A172 (cell line): Measurements from ENCODE around the gene SSMEM1. TPM values are rescaled to one million over a fixed set of nuclear protein-coding genes. Genes with fewer than 3 reads are reported as not detected.
"Not testable (repeated sequence)": the region's sequence is repeated elsewhere in the genome, so short reads cannot be mapped to it uniquely, and the experiment has no call there.

Source experiments
- DNase-seq: peaks from one replicate; pipeline ENCODE4 v3.0.0-alpha.2; 2015; ENCODE audit warnings: low spot score
- total RNA-seq: library from RNA; depleted of rRNA; stranded (reverse); fragments of >200 nt; shearing (Covaris generic); gene quantifications from 2 replicates; pipeline ENCODE4 v1.2.3, GENCODE V29; 2014

SSMEM1 gene
- total RNA-seq, 1 experiment from 2014 or later, result not detected

DNA sequence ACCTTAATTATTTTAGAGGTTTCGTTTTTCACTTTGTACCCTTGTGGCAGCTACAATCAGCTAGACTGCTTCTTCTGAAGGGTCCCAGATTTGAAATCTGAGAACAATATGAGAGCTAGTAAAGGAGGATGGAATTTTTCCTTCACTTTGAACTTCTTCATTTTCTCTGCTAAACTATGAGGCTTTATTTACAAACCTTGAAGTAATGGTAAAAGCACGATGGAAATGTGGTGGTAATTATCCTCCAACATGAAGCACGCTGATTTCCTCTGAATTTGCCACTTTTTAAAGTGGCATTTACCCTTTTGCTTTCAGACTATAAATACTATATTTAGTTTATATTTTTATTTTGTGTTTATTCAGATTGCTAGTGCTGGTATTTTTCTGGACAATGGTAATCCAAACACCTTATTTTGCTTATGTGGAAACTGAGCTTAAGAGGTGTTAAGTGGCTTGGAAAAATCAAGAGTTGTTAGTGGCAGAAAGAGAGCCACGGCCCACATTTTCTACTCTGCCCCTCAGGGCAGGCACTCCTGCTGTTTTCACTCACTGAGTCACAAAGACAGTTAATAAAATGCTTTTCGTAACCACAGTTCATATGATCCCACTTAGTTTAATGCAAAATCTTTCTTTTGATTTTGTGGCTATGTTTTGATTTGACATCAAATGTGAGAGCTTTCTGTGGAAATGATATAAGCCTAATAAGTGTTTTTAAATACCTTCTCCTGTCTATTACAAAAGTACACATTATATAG, 2.7 kb downstream of the SSMEM1 start:
- DNase-seq, result peak; percentile 34

DNA sequence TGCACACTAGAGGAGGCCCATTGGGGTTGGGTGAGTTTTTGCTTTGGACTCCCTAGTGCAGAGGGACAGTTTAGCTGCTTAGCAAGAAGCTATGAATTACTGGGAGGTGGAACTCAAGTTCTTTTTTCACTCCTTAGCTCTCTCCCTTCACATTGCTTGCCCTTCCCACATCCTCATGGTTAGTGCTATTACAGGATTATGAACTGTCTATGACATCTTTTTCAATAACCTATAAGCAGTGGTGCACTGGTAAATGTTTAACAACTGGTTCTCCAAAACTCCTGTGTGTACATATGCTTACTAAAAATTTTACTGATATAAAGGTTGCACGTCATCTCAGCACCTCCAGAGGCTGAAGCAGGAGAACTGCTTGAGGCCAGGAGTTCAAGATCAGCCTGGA, 6.2 kb downstream of the SSMEM1 start:
- no peak for DNase-seq

DNA sequence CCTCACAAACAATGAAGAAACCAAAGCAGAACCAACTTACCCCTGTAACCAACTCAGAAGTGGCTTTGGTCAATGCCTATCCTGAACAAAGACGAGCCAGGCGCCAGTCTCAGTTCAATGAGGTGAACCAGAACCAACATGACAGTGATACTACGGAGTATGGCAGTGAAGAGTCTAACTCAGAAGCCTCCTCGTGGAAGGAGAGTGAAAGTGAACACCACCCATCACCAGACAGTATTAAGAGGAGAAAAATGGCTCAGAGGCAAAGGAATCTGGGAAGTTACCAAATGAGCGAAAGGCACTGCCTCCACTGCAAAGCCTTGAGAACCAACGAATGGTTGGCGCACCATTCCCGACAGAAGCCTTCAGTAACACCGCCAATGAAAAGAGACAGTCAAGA, 8.4 kb downstream of the SSMEM1 start:
- no peak for DNase-seq

DNA sequence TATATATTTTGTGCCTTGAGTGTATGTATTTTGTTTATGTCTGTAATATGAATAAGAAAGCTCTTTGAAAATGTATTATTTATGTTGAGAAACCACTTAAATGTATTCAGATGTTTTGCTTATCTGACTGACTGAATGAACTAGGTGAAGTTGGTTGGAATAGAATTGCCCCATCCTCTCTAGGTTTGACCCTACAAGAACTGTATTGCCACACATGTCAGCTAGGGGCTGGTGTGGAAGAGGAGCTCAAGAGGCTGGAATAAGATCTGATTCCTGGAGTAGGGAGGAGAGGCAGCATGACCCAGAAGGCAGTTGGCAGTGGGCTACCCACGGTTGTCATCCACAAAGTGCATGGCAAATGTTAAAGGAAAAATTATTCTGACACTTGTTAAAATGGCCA, 9.1 kb downstream of the SSMEM1 start:
- DNase-seq, result no peak

DNA sequence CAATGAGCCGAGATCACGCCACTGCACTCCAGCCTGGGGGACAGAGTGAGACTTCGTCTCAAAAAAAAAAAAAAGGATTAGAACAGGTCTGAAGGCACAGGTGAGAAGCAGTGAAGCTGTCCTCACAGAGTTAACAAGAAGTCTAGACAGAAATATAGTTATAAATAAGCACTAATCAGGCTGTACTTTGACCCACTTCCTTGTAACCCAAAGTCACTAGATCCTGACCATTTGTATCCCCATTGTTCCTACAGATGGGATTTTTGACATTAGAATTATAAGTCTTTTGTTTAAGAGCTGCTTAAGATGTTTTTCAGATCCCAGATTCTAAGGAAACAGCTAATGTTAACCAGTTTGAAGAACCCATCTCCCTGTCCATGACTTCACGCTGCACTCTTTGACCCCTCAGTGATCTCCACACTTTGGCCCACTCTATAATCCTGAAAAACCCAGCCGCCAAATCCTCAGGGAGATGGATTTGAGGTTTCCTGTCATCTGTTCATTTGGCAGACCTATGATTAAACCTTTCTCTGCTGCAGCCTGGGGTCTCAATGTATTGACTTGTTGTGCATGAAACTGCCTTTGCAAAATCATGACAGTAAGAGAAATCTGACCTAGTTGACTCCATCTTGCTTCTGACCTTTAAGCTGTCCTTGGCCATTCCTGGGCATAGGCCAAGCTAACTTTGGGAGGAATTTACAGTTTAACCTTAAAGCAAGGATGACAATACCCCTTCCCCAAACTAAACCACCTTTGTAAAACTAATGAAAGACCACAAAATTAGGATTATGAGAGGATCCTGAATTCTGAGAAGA, 11.4 kb downstream of the SSMEM1 start:
- DNase-seq, result no peak

DNA sequence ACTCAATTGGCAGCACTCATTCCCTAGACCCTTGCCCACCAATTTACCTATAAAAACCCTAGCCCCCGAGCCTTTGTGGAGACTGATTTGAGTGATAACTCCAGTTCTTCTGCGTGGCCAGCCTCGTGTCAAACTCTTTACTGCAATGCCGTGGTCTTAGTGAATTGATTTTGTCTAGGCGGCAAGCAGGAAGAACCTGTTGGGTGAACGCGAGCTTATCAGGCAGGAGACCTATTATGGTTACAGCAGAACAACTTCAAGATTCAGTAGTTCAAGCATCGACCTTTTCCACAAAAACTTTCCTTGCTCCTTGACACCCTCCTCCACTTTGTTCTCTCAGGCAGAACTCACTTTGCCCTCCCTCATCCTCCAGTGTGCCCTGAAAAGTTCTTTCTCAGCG, 12.2 kb downstream of the SSMEM1 start:
- DNase-seq, result no peak

DNA sequence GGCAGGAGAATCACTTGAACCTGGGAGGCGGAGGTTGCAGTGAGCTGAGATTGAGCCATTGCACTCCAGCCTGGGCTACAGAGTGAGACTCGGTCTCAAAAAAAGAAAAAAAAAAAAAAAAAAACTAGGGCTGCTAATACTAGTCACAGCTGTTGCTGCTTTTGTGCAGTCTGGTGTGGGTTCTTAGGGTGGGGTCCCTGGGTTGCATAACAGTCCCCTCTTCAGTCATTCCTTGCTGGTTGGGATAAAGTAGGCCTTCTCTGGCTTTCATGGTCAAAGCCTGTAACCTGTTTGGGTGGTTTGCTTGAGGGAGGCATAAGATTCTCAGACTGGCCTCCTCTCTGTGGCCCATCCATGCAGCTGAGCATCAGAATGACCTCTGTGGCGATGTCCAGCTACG, 14.1 kb downstream of the SSMEM1 start:
- DNase-seq, result no peak

DNA sequence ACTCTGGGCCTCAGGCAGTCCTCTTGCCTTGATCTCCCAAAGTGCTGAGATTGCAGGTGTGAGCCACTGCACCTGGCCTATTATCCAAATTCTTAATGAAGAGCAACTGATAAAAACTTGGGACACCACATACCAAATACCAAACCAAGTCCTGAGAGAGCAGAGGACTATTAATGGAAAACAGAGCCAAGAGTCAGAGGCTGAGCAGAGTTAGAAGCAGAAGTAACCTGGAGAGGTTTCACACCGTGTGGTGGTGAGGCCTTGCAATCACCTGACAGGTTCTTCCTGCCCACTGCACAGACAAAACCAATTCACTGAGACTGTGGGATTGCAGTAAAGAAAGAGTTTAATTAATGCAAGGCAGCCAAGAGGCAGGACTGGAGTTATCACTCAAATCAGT, 16.0 kb downstream of the SSMEM1 start:
- DNase-seq, result no peak

DNA sequence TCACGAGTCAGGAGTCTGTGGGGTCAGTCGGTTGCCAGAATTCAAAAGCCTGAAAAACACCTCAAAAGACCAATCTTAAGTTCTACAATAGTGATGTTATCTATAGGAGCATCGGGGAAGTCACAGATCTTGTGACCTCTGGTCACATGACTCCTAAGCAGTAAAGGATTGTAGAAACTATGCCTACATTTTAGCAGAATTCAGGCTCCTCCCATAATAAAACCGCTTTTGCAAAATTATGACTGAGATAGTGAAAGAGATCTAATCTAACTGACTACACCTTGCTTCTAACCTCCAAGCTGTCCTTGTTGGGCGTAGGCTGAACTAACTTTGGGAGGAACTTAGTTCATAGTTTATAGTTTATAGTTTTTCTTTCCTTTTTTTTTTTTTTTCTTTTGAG, 16.6 kb downstream of the SSMEM1 start:
- DNase-seq, result no peak

DNA sequence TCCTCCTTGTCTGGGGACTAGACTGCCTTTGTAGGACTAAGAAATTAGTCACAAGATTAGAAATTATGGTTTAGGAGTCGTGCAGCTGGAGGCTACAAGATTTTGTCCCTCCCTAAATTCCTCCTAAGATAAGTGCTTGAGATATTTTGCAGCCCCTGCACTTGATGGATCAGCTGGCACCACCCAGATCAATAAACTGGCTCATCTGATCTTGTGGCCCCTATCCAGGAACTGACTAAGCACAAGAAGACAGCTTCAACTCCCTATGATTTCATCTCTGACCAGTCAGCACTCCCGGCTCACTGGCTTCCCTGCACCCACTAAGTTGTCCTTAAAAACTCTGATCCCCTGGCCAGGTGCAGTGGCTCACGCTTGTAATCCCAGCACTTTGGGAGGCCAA, 17.3 kb downstream of the SSMEM1 start:
- DNase-seq, result peak; percentile 71

DNA sequence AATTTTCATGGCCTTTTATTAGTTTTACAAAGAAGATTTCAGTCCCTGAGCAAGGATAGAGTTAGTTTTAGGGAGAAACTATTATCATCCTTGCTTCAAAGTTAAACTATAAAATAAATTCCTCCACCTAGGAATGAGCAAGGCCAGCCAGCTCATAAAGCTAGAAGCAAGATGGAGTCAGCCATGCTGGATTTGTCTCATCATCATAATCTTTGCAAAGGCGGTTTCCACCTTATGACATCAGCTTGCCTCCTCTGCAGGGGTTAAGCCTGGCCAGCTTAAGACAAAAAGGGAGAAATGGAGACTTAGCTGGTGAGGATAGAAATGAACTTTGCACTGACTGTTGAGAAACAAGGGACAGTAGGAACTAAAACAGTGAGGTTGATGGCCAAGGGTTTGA, 18.7 kb downstream of the SSMEM1 start:
- DNase-seq, result no peak

DNA sequence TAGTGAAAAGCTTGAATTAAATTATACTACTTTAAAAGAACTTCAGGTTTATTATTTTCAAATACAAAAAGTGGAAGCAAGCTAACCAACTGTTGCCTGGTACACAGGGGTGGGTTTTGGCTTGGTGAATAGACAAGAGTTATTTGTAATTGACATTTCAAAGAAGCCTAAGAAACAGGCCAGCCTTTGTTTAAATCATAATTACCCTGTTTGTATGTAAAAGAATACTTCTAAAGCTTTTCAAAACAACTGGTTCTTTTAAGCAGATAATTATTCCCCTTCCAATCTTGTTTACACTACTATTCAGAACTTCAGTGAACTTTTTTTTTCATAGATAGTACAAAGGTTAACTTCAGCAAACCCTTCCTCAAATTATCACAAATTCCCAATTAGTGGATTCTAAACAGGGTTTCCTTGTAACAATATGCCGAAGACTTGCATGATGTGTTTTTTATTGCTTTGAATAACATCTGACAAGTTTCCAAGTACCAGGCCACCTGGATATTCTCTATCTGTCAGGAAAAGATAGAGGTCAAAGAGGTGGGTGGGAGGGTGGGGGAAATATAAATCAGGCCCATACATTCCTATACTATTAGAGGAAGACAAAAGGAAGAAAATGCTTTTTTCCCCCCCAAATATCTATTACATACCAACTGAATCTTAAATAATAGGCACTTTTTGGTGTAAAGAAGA, 20.4 kb downstream of the SSMEM1 start:
- DNase-seq, result no peak

DNA sequence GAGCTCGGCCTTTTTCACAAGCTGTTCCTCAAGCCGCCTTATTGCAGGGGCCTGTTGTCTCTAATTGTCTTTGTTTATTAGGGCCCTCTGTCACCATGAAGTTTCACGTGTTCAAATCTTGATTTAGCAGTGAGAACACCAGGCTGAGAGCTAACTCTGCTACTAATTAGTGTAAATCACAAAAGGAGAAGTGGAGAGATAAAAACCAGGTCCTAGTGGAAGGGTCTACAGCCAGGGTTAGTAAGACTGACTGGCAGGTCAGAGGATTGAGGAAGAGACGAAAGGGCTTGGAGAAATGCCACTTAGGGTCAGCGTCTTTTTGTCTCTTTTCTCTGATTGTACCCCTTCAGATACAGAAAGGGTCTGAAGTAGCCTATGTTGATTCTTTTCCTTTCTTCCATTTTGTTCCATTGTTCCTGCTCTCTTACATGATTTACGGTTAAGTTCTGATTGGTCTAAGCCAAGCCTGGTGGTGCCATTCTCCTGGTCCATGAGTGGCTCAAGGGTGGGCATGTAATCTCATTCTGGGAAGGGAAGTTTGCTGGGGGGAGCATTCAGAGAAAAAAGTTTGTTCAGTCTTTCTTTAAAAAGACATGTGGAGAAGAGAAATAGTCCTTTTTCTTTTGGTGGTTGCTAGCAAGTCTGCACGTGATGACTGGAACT, 21.3 kb downstream of the SSMEM1 start:
- no peak for DNase-seq

DNA sequence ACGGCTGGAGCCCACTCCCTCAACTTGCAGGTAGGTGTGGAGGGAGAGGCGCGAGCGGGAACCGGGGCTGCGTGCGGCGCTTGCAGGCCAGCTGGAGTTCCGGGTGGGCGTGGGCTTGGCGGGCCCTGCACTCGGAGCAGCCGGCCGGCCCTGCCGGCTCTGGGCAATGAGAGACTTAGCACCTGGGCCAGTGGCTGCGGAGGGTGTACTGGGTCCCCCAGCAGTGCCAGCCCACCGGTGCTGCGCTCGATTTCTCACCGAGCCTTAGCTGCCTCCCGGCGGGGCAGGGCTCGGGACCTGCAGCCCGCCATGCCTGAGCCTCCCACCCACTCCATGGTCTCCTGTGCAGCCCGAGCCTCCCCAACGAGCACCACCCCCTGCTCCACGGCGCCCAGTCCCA, 22.3 kb downstream of the SSMEM1 start:
- not testable (repeated sequence) for DNase-seq

DNA sequence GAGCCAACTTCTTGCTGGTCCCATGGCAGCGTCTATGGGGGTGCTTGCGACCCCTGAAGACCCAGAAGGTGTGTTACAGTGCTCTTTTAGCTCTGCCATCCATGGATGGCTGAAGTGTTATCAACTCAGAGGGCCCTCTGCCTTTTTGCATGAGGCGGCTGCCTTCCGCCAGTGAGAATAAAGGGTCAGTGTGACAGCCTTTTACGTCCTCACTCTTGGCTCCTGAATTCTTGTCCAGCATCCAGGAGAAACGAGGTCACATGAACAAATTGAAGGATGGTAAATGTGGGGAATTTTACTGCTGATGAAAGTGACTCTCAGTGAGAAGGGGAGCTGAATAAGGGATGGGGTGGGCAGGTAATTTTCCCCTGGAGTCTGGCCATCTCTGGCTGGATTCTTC, 24.1 kb downstream of the SSMEM1 start:
- no peak for DNase-seq

DNA sequence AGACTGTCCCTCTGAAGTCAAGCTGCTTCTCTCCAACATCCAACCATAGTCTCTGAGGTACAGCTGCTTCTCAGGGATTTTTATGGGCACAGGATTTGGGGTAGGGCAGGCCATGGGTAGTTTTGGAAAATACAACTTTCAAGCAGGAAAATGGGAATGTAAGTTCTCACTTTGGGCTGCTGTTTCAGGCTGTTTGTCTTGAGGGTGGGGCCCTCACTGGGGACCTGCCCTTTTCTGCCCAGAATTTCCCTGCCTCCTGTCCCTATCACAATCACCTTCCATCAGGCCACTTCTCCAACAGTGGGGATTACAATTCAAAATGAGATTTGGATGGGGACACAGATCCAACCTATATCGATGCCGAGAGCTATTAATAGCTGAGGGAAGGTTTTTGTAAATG, 24.5 kb downstream of the SSMEM1 start:
- no peak for DNase-seq

DNA sequence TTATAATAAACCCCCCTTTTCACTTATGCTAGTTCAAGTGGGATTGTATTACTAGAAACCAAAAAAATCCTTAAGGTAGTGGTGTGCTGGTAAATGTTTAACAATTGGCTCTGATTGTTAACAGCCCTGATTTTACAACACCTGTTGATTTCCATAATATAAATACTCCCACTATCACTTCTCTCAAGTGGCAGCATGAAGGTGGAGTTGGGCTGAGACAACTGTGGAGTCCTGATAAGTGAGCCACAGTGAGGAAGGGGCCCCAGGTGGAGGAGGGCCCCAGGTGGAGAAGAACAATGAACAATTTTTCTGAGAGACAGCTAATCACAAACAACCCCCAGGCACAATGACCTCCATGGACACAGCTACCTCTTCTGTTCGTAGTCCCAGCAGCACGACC, 26.4 kb downstream of the SSMEM1 start:
- no peak for DNase-seq

DNA sequence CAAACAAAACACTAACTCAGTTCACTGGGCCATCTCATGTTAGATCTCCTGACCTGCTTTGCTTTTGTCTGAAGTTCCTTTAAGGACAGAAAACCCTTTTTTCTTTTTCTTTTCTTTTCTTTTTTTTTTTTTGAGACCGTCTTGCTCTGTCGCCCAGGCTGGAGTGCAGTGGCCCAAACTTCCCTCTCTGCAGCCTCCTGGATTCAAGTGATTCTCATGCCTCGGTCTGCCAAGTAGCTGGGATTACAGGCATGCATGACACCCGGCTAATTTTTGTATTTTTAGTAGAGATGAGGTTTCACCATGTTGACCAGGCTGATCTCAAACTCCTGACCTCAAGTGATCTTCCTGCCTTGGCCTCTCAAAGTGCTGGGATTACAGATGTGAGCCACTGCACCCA, 28.7 kb downstream of the SSMEM1 start:
- DNase-seq, result not testable (repeated sequence)

DNA sequence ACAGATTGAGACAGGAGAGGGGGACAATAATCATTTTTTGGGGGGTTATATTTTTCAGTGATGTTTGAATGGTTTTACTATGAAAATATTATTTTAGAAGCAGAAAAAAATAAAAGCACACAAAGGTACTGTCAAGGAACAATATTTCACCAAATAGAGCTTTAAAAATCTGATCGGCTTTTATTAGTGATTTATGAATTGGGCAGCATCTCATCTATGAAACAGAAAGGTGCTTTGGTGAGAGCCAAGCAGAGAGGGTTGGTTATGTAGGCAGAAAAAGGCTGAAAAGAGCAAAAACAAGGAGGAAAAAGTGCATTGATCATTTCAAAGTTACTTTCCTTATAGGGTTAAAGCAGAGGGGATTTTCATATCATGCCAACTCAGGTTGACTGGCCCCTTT, 32.6 kb downstream of the SSMEM1 start:
- no peak for DNase-seq

DNA sequence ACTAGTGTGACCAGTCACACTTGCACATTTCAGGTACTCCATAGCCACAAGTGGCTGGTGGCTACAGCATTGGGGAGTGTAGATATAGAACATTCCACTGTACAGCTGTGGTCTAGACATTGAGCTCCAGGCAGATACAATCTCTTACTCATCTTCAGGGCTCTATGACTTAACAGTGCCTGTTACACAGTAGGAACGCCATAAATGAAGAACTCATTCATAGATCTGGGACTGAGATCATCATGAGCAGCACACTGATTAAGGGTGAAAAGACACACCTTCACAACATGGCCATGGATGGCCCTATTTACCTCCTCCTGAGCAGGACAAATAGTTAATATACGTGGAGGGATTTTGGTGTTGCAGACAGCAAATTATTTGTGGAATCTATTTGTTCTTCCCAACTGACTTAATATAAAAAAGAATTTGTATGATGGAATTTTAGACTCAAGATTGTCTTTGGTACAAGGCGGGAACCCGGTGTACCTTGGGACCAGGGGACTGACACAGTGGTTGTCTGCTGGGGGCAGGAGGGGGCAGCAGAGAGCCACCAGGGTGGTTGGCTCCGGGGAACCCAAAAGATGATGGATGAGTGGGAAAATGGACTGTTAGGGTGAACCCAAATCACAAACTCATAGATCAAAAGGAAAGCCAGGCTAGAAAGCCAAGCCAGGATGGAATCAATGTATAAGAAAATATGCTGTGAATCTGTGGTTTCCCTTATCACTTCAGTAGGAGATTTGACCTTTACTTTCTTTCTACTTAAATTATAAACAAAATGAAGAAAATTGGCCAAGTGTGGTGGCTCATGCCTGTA, 34.7 kb downstream of the SSMEM1 start:
- peak; percentile 53 for DNase-seq

DNA sequence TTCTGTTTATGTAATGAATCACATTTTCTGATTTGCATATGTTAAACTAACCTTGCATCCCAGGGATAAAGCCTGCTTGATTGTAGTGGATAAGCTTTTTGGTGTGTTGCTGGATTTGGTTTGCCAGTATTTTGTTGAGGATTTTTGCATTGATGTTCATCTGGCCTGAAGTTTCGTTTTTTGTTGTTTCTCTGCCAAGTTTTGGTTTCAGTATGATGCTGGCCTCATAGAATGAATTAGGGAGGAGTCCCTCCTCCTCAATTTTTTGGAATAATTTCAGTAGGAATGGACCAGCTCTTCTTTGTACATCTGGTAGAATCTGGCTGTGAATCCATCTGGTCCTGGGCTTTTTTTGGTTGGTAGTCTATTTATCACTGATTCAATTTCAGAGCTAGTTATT, 35.8 kb downstream of the SSMEM1 start:
- not testable (repeated sequence) for DNase-seq
